H1 (cell line): ENCODE data around the gene NAA11. TPM values are rescaled to one million over a fixed set of nuclear protein-coding genes. Genes with fewer than 3 reads are reported as not detected.

Source experiments
- ASH2L ChIP-seq: fragments of 200-600, 300-600 bp; sonication (generic); IDR thresholded peaks from one replicate; pipeline ENCODE4 v1.7.1; 2017; ENCODE audit warnings: low read length
- HDAC2 ChIP-seq, 2 experiments: fragments of 300-600 bp in 1 of 2; sonication (generic) in 1 of 2; IDR thresholded peaks; 2 replicates each; pipeline ENCODE4 v1.6.1; 2011 to 2012; ENCODE audit warnings: low read depth in 2 of 2, low read length in 2 of 2, mild to moderate bottlenecking in 2 of 2, moderate library complexity in 2 of 2, borderline replicate concordance in 1 of 2, inconsistent platforms in 1 of 2
- NRF1 ChIP-seq: IDR thresholded peaks from 2 replicates; pipeline ENCODE4 v1.6.1; 2011; ENCODE audit warnings: mild to moderate bottlenecking, low read depth, low read length, improper control_type of control experiment
- RFX5 ChIP-seq: IDR thresholded peaks from 2 replicates; pipeline ENCODE4 v1.6.1; 2011; ENCODE audit warnings: low read depth, low read length, improper control_type of control experiment, borderline replicate concordance
- polyA plus RNA-seq, 7 experiments: library from polyadenylated mRNA; depleted of rRNA in 3 of 7; stranded (reverse) in 5 of 7; unstranded in 2 of 7; fragments of >200 nt in 5 of 7; fragments of 200-250 nt in 2 of 7; gene quantifications; 1 replicate in 5 of 7; 2 replicates in 1 of 7; 4 replicates in 1 of 7; pipeline versions ENCODE4 v1.2.1 to v1.2.3, GENCODE V29; 2011 to 2013; ENCODE audit warnings: missing spikeins in 2 of 7, mixed read lengths in 2 of 7
- total RNA-seq: library from RNA; stranded (reverse); fragmentation: NEBNext Ultra II Directional; extraction: Animal tissue kit (Norgen Biotek cat#: 25700); gene quantifications from 2 replicates; pipeline ENCODE4 v1.2.1, GENCODE V29; 2021
- TF ChIP-seq, protein P1 (sequence below): fragments of 300-600 bp; sonication (generic); IDR thresholded peaks from 2 replicates; pipeline ENCODE4 v1.7.1; 2012; ENCODE audit warnings: low read length, moderate library complexity, mild to moderate bottlenecking, inconsistent platforms; ENCODE audit not compliant: insufficient replicate concordance
- TF ChIP-seq, protein P2 (sequence below): IDR thresholded peaks from 2 replicates; pipeline ENCODE4 v1.6.1; 2011; ENCODE audit warnings: low read depth, mild to moderate bottlenecking, low read length; ENCODE audit not compliant: insufficient read depth

Gene NAA11
- total and polyA plus RNA-seq, 2 of the 8 experiments (the other 6 are each of a cell fraction or from before 2014, with no cell fraction given) = not detected

DNA sequence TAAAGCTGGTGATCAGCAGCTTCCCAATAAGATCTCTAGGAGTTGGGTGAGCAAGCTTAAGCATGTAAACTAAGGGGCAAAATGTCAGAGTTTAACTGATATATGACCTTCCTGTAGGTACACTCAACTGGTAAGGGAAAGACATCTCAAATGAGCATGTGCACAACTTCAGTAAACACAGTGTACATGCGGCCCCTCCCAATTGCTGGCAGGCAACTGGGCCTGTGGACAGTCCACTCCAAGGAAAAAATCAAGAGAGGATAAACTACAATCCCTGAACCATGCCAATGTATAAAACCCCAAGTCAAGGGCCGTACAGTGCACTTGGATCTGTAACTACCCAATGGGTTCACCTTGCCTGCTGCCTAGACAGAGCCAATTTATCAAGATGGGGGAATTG, 4.9 kb upstream of the NAA11 start (continued):
- no peak for TF ChIP-seq ASH2L
- TF ChIP-seq, protein P1, sequence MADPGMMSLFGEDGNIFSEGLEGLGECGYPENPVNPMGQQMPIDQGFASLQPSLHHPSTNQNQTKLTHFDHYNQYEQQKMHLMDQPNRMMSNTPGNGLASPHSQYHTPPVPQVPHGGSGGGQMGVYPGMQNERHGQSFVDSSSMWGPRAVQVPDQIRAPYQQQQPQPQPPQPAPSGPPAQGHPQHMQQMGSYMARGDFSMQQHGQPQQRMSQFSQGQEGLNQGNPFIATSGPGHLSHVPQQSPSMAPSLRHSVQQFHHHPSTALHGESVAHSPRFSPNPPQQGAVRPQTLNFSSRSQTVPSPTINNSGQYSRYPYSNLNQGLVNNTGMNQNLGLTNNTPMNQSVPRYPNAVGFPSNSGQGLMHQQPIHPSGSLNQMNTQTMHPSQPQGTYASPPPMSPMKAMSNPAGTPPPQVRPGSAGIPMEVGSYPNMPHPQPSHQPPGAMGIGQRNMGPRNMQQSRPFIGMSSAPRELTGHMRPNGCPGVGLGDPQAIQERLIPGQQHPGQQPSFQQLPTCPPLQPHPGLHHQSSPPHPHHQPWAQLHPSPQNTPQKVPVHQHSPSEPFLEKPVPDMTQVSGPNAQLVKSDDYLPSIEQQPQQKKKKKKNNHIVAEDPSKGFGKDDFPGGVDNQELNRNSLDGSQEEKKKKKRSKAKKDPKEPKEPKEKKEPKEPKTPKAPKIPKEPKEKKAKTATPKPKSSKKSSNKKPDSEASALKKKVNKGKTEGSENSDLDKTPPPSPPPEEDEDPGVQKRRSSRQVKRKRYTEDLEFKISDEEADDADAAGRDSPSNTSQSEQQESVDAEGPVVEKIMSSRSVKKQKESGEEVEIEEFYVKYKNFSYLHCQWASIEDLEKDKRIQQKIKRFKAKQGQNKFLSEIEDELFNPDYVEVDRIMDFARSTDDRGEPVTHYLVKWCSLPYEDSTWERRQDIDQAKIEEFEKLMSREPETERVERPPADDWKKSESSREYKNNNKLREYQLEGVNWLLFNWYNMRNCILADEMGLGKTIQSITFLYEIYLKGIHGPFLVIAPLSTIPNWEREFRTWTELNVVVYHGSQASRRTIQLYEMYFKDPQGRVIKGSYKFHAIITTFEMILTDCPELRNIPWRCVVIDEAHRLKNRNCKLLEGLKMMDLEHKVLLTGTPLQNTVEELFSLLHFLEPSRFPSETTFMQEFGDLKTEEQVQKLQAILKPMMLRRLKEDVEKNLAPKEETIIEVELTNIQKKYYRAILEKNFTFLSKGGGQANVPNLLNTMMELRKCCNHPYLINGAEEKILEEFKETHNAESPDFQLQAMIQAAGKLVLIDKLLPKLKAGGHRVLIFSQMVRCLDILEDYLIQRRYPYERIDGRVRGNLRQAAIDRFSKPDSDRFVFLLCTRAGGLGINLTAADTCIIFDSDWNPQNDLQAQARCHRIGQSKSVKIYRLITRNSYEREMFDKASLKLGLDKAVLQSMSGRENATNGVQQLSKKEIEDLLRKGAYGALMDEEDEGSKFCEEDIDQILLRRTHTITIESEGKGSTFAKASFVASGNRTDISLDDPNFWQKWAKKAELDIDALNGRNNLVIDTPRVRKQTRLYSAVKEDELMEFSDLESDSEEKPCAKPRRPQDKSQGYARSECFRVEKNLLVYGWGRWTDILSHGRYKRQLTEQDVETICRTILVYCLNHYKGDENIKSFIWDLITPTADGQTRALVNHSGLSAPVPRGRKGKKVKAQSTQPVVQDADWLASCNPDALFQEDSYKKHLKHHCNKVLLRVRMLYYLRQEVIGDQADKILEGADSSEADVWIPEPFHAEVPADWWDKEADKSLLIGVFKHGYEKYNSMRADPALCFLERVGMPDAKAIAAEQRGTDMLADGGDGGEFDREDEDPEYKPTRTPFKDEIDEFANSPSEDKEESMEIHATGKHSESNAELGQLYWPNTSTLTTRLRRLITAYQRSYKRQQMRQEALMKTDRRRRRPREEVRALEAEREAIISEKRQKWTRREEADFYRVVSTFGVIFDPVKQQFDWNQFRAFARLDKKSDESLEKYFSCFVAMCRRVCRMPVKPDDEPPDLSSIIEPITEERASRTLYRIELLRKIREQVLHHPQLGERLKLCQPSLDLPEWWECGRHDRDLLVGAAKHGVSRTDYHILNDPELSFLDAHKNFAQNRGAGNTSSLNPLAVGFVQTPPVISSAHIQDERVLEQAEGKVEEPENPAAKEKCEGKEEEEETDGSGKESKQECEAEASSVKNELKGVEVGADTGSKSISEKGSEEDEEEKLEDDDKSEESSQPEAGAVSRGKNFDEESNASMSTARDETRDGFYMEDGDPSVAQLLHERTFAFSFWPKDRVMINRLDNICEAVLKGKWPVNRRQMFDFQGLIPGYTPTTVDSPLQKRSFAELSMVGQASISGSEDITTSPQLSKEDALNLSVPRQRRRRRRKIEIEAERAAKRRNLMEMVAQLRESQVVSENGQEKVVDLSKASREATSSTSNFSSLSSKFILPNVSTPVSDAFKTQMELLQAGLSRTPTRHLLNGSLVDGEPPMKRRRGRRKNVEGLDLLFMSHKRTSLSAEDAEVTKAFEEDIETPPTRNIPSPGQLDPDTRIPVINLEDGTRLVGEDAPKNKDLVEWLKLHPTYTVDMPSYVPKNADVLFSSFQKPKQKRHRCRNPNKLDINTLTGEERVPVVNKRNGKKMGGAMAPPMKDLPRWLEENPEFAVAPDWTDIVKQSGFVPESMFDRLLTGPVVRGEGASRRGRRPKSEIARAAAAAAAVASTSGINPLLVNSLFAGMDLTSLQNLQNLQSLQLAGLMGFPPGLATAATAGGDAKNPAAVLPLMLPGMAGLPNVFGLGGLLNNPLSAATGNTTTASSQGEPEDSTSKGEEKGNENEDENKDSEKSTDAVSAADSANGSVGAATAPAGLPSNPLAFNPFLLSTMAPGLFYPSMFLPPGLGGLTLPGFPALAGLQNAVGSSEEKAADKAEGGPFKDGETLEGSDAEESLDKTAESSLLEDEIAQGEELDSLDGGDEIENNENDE = no peak
- no peak for TF ChIP-seq HDAC2 (IDR thresholded peaks at IDR 0.05; ENCODE audit: borderline replicate concordance in 1 of 2, low read depth in 2 of 2, low read length in 2 of 2)
- TF ChIP-seq RFX5 = no peak
- no peak for TF ChIP-seq NRF1
- TF ChIP-seq, protein P2, sequence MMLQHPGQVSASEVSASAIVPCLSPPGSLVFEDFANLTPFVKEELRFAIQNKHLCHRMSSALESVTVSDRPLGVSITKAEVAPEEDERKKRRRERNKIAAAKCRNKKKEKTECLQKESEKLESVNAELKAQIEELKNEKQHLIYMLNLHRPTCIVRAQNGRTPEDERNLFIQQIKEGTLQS = no peak
- TF ChIP-seq, all 59 proteins: peak for 0
